ENCODE data around the gene GUSB. TPM values are rescaled to one million over a fixed set of nuclear protein-coding genes. Genes with fewer than 3 reads are reported as not detected.
A peak's percentile ranks its signal among the peaks of the same experiment; 100 is the strongest.

The GUSB gene
- total RNA-seq, 6 experiments from 2014 or later: 17.5 to 29.1 (median 27.4) TPM

GRCh38 chr7:65980478-65981250, 1.3 kb downstream of the GUSB start:
- H3K4me3 Mint-ChIP-seq: peak overlapping the region; percentile 82
- no peaks in the 10 kb centered on the region for H3K9me3 Mint-ChIP-seq
- peaks cover 15% of the 10 kb centered on the region for H3K4me1 Mint-ChIP-seq (ENCODE audit: low read depth)
- no peaks in the 10 kb centered on the region for H3K27me3 Mint-ChIP-seq (ENCODE audit: insufficient read depth)
- peak; percentile 4 for DNase-seq
- peak overlapping the region; percentile 33; the same call in 1 of the 2 replicates for H3K27ac Mint-ChIP-seq
- no peak for TF ChIP-seq CTCF (IDR thresholded peaks at IDR 0.05)
- peaks cover 9% of the 10 kb centered on the region; the same call in 1 of the 2 replicates for H3K36me3 Mint-ChIP-seq (ENCODE audit: low read depth)

GRCh38 chr7:65979583-65980477, 2.2 kb downstream of the GUSB start:
- DNase-seq: no peak
- peaks cover 15% of the 10 kb centered on the region for H3K4me1 Mint-ChIP-seq (ENCODE audit: low read depth)

GRCh38 chr7:65978891-65979582, 3.0 kb downstream of the GUSB start:
- TF ChIP-seq CTCF (IDR thresholded peaks at IDR 0.05): no peak
- Mint-ChIP-seq H3K36me3 (ENCODE audit: low read depth) (peaks cover 12% of the 10 kb centered on the region; the same call in 1 of the 2 replicates), H3K27me3 (ENCODE audit: insufficient read depth) (no peaks in the 10 kb centered on the region), H3K4me1 (ENCODE audit: low read depth) (peaks cover 11% of the 10 kb centered on the region), H3K4me3 (no peak overlapping the region), H3K9me3 (no peaks in the 10 kb centered on the region), H3K27ac (no peak overlapping the region)
- DNase-seq: no peak

More at GRCh38 chr7:65979583-65980477, 2.2 kb downstream of the GUSB start:
- Mint-ChIP-seq H3K27ac (peak overlapping the region; percentile 33; the same call in 1 of the 2 replicates), H3K4me3 (no peak overlapping the region), H3K9me3 (no peaks in the 10 kb centered on the region), H3K36me3 (ENCODE audit: low read depth) (peaks cover 9% of the 10 kb centered on the region; the same call in 1 of the 2 replicates), H3K27me3 (ENCODE audit: insufficient read depth) (no peaks in the 10 kb centered on the region)
- no peak for TF ChIP-seq CTCF (IDR thresholded peaks at IDR 0.05)

GRCh38 chr7:65976659-65977196, 5.3 kb downstream of the GUSB start:
- no peak for DNase-seq

More at GRCh38 chr7:65976659-65977196, 5.3 kb downstream of the GUSB start:
- TF ChIP-seq CTCF (IDR thresholded peaks at IDR 0.05): no peak
- Mint-ChIP-seq H3K27me3 (ENCODE audit: insufficient read depth) (no peaks in the 10 kb centered on the region), H3K4me3 (no peak overlapping the region), H3K4me1 (ENCODE audit: low read depth) (peaks cover 9% of the 10 kb centered on the region), H3K36me3 (ENCODE audit: low read depth) (peaks cover 21% of the 10 kb centered on the region), H3K27ac (peak overlapping the region; percentile 40; the same call in 1 of the 2 replicates), H3K9me3 (no peaks in the 10 kb centered on the region)
